HG02759 (cell line): ENCODE measurements around the gene ERC2.

Experiments
- ATAC-seq: cut with Tn5 transposase; IDR thresholded peaks from one replicate; pipeline ENCODE4 v1.9.1; 2021; ENCODE audit warnings: mild to moderate bottlenecking, moderate library complexity; ENCODE audit not compliant: unreplicated experiment

The ERC2 gene

GRCh38 chr3:55775366-55776154 lies 692.7 kb downstream of the ERC2 start:
- no peak for ATAC-seq

- no peak for ATAC-seq
Measured at GRCh38 chr3:55774856-55775255, 693.4 kb downstream of the ERC2 start.

GRCh38 chr3:55771503-55771902 lies 696.8 kb downstream of the ERC2 start:
- ATAC-seq: no peak

- ATAC-seq: no peak
Measured at GRCh38 chr3:55770077-55770476, 698.2 kb downstream of the ERC2 start.

GRCh38 chr3:55766753-55767152 lies 701.5 kb downstream of the ERC2 start:
- no peak for ATAC-seq

- ATAC-seq: no peak
Measured at GRCh38 chr3:55765906-55766701, 702.2 kb downstream of the ERC2 start.

- ATAC-seq: no peak
Measured at GRCh38 chr3:55765398-55765797, 702.9 kb downstream of the ERC2 start.

- ATAC-seq: no peak
Measured at GRCh38 chr3:55756976-55757375, 711.3 kb downstream of the ERC2 start.

GRCh38 chr3:55755516-55756205 lies 712.6 kb downstream of the ERC2 start:
- ATAC-seq: no peak

- no peak for ATAC-seq
Measured at GRCh38 chr3:55752911-55753310, 715.4 kb downstream of the ERC2 start.

- ATAC-seq: no peak
Measured at GRCh38 chr3:55751730-55752129, 716.5 kb downstream of the ERC2 start.

GRCh38 chr3:55750525-55750924 lies 717.7 kb downstream of the ERC2 start:
- no peak for ATAC-seq

- ATAC-seq: no peak
Measured at GRCh38 chr3:55749036-55749435, 719.2 kb downstream of the ERC2 start.

GRCh38 chr3:55746808-55747413 lies 721.4 kb downstream of the ERC2 start:
- no peak for ATAC-seq

- no peak for ATAC-seq
Measured at GRCh38 chr3:55742832-55743136, 725.5 kb downstream of the ERC2 start.

GRCh38 chr3:55742022-55742831 lies 726.0 kb downstream of the ERC2 start:
- no peak for ATAC-seq

GRCh38 chr3:55737186-55737585 lies 731.1 kb downstream of the ERC2 start:
- no peak for ATAC-seq

GRCh38 chr3:55735976-55736375 lies 732.3 kb downstream of the ERC2 start:
- no peak for ATAC-seq

GRCh38 chr3:55731741-55732140 lies 736.5 kb downstream of the ERC2 start:
- ATAC-seq: no peak

GRCh38 chr3:55729546-55729945 lies 738.7 kb downstream of the ERC2 start:
- no peak for ATAC-seq
